Cardiac fibroblast (primary cell): ENCODE data around the gene CFAP54.
A peak's percentile ranks its signal among the peaks of the same experiment; 100 is the strongest.

Experiments used
- DNase-seq, 2 donors: peaks; one replicate each; pipeline versions ENCODE4 v3.0.0 to v3.0.0-alpha.2; 2010; ENCODE audit warnings: low read depth in 2 of 2
- H3K4me3 ChIP-seq, 2 donors: replicated peaks in 1 of 2; 1 replicate in 1 of 2; 2 replicates in 1 of 2; pipeline ENCODE4 v1.5.1; 2011; ENCODE audit warnings: low read depth in 2 of 2, low read length in 2 of 2, mild to moderate bottlenecking in 2 of 2, moderate library complexity in 1 of 2
- CTCF ChIP-seq: IDR thresholded peaks from one replicate; pipeline ENCODE4 v1.5.1; 2011; ENCODE audit warnings: low read depth, mild to moderate bottlenecking, low read length, inconsistent platforms

The CFAP54 gene

GRCh38 chr12:96462571-96463280 lies 26.7 kb upstream of the CFAP54 start:
- TF ChIP-seq CTCF, result no peak
- no peak overlapping the region for H3K4me3 ChIP-seq
- no peak for DNase-seq

GRCh38 chr12:96465896-96466295 lies 23.5 kb upstream of the CFAP54 start:
- no peak overlapping the region for H3K4me3 ChIP-seq
- DNase-seq, result no peak
- no peak for TF ChIP-seq CTCF

GRCh38 chr12:96466939-96467751 lies 22.2 kb upstream of the CFAP54 start:
- H3K4me3 ChIP-seq, result no peak overlapping the region
- TF ChIP-seq CTCF, result no peak
- peak in 1 of 2 donors; percentile 64 for DNase-seq

- no peak overlapping the region for H3K4me3 ChIP-seq
- DNase-seq, result peak; percentile 57 to 81
- no peak for TF ChIP-seq CTCF
Observed at GRCh38 chr12:96471368-96472050, 17.9 kb upstream of the CFAP54 start.

GRCh38 chr12:96472384-96472783 lies 17.0 kb upstream of the CFAP54 start:
- no peak overlapping the region for H3K4me3 ChIP-seq
- no peak for TF ChIP-seq CTCF
- peak in 1 of 2 donors; percentile 38 for DNase-seq

- no peak for DNase-seq
- no peak overlapping the region for H3K4me3 ChIP-seq
- no peak for TF ChIP-seq CTCF
Observed at GRCh38 chr12:96473394-96474093, 15.8 kb upstream of the CFAP54 start.
